OCI-LY1 (cell line): Measurements from ENCODE around the gene CDCA7L.

Experiments
- H2AFZ ChIP-seq: fragments of 200-600 bp; sonication (generic), shearing (Covaris generic); 2 replicates; pipeline ENCODE4 v1.6.0; 2014; ENCODE audit warnings: antibody characterized with exemption, mild to moderate bottlenecking, low read length
- H3F3A ChIP-seq: fragments of 200-600 bp; sonication (generic), shearing (Covaris generic); 2 replicates; pipeline ENCODE4 v1.6.0; 2014; ENCODE audit warnings: mild to moderate bottlenecking, antibody characterized with exemption, low read length, moderate library complexity; ENCODE audit not compliant: insufficient read depth
- H3K27ac ChIP-seq: fragments of 200-600 bp; sonication (generic); 2 replicates; pipeline ENCODE4 v1.5.1; 2014; ENCODE audit warnings: low read length, mixed run types, mild to moderate bottlenecking, low read depth; ENCODE audit not compliant: poor library complexity, severe bottlenecking
- H3K27me3 ChIP-seq: fragments of 200-600 bp; sonication (generic); 2 replicates; pipeline ENCODE4 v1.6.0; 2014; ENCODE audit warnings: antibody characterized with exemption, mild to moderate bottlenecking, low read length, moderate library complexity; ENCODE audit not compliant: insufficient read depth
- H3K36me3 ChIP-seq: fragments of 200-600 bp; sonication (generic); 2 replicates; pipeline ENCODE4 v1.6.1; 2014; ENCODE audit warnings: mild to moderate bottlenecking, antibody characterized with exemption, low read length, moderate library complexity, mixed read lengths; ENCODE audit not compliant: insufficient read depth
- H3K4me1 ChIP-seq: fragments of 200-600 bp; sonication (generic); 2 replicates; pipeline ENCODE4 v1.5.1; 2014; ENCODE audit warnings: mild to moderate bottlenecking, low read length, moderate library complexity; ENCODE audit not compliant: insufficient read depth, severe bottlenecking
- H3K4me2 ChIP-seq: fragments of 200-600 bp; sonication (generic), shearing (Covaris generic); 2 replicates; pipeline ENCODE4 v1.6.1; 2014; ENCODE audit warnings: low read length
- H3K4me3 ChIP-seq: fragments of 200-600 bp; sonication (generic); 2 replicates; pipeline ENCODE4 v1.5.1; 2014; ENCODE audit warnings: low read length, low read depth, mild to moderate bottlenecking, mixed read lengths; ENCODE audit not compliant: poor library complexity, severe bottlenecking
- H3K79me2 ChIP-seq: fragments of 200-600 bp; shearing (Covaris generic); 2 replicates; pipeline ENCODE4 v1.6.1; 2016; ENCODE audit warnings: mixed run types, low read length, mixed read lengths; ENCODE audit not compliant: insufficient read depth
- H3K9ac ChIP-seq: fragments of 200-600 bp; sonication (generic), shearing (Covaris generic); 2 replicates; pipeline ENCODE4 v1.6.1; 2014; ENCODE audit warnings: mild to moderate bottlenecking, low read length, mixed read lengths
- H3K9me2 ChIP-seq: fragments of 200-600 bp; sonication (generic), shearing (Covaris generic); 2 replicates; pipeline ENCODE4 v1.6.1; 2014; ENCODE audit warnings: low read depth, mild to moderate bottlenecking, low read length, mixed read lengths
- H3K9me3 ChIP-seq: fragments of 200-600 bp; shearing (Covaris generic); 2 replicates; pipeline ENCODE4 v1.6.1; 2014; ENCODE audit warnings: low read length, mixed read lengths
- H4K20me1 ChIP-seq: fragments of 200-600 bp; sonication (generic), shearing (Covaris generic); 2 replicates; pipeline ENCODE4 v1.6.0; 2016; ENCODE audit warnings: mild to moderate bottlenecking, low read length; ENCODE audit not compliant: insufficient read depth
- EZH2 ChIP-seq: fragments of 200-600 bp; sonication (generic), shearing (Covaris generic); IDR thresholded peaks from 2 replicates; pipeline ENCODE4 v1.8.0; 2017; ENCODE audit warnings: borderline replicate concordance, mixed run types, mild to moderate bottlenecking, antibody characterized with exemption, low read length, moderate library complexity, mixed read lengths
- TF ChIP-seq, protein P1 (sequence below): fragments of 200-600 bp; sonication (generic), shearing (Covaris generic); IDR thresholded peaks from 2 replicates; pipeline ENCODE4 v1.5.1; 2017; ENCODE audit warnings: mild to moderate bottlenecking, antibody characterized with exemption, low read length, moderate library complexity, mixed read lengths

The CDCA7L gene, protein sequence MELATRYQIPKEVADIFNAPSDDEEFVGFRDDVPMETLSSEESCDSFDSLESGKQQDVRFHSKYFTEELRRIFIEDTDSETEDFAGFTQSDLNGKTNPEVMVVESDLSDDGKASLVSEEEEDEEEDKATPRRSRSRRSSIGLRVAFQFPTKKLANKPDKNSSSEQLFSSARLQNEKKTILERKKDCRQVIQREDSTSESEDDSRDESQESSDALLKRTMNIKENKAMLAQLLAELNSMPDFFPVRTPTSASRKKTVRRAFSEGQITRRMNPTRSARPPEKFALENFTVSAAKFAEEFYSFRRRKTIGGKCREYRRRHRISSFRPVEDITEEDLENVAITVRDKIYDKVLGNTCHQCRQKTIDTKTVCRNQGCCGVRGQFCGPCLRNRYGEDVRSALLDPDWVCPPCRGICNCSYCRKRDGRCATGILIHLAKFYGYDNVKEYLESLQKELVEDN

DNA sequence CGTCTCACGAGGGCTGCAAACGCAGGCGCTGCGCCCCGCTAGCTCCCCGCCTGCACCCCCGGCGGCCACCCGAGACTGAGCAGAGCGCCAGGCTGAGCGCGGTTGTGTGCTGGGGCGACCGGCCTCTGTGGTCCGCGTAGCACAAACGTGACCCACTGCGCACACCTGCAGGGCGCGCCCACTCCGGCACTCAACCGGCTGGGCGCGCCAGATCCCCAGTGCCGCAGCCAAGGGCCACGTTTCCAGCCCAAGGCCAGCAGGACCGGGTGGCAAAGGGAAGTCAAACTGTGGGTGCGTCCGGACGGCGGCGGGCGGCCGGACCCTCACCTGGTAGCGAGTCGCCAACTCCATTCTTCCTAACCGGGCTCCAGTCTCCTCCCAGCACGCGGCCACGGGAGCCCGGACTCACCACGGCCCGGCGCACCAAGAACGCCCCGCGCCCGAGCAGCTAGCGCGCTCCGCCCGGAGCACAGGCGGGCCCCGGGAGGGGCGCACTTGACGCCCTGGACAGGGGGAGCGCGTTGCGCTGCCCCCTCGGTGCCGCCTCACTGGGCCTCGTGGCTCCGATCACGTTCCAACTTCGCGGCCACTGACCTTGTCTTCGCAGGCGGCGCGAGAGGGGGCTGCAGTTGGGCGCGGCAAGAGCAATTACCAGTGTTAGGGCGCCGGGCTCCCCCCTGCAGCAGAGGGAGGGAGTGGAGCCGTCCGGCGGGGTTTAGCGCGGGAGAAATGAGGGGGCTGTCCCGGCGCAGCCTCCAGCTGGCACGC lies at the start of gene CDCA7L:
CDCA7L (minus strand) TSS at position 446 of the 768 bp plus-strand sequence; CDS start at position 351, 95 bp downstream.
- H3K4me2 ChIP-seq, result peak within 1 kb of the TSS; percentile 72
- H3K79me2 ChIP-seq, result no peaks in the 10 kb centered on the region
- no peaks in the 10 kb centered on the region for H3K9me2 ChIP-seq
- H4K20me1 ChIP-seq, result no peaks in the 10 kb centered on the region
- 0 out of 2 replicates have a peak, but pooled peaks cover 3% of the 10 kb centered on the region for H3K36me3 ChIP-seq
- H3K27me3 ChIP-seq, result no peaks in the 10 kb centered on the region
- peak within 1 kb of the TSS; percentile 15; the same call in 1 of the 2 replicates for H2AFZ ChIP-seq
- TF ChIP-seq, protein P1, sequence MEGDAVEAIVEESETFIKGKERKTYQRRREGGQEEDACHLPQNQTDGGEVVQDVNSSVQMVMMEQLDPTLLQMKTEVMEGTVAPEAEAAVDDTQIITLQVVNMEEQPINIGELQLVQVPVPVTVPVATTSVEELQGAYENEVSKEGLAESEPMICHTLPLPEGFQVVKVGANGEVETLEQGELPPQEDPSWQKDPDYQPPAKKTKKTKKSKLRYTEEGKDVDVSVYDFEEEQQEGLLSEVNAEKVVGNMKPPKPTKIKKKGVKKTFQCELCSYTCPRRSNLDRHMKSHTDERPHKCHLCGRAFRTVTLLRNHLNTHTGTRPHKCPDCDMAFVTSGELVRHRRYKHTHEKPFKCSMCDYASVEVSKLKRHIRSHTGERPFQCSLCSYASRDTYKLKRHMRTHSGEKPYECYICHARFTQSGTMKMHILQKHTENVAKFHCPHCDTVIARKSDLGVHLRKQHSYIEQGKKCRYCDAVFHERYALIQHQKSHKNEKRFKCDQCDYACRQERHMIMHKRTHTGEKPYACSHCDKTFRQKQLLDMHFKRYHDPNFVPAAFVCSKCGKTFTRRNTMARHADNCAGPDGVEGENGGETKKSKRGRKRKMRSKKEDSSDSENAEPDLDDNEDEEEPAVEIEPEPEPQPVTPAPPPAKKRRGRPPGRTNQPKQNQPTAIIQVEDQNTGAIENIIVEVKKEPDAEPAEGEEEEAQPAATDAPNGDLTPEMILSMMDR, result peak; percentile 16; the same call in 1 of the 2 replicates
- no peak for TF ChIP-seq EZH2
- peaks cover 47% of the 10 kb centered on the region for H3K4me1 ChIP-seq
- no peaks in the 10 kb centered on the region for H3K9me3 ChIP-seq
- no peaks in the 10 kb centered on the region for H3F3A ChIP-seq
- H3K4me3 ChIP-seq, result peak within 1 kb of the TSS; percentile 65
- peak within 1 kb of the TSS; percentile 60 for H3K9ac ChIP-seq
- H3K27ac ChIP-seq, result peak within 1 kb of the TSS; percentile 56

DNA sequence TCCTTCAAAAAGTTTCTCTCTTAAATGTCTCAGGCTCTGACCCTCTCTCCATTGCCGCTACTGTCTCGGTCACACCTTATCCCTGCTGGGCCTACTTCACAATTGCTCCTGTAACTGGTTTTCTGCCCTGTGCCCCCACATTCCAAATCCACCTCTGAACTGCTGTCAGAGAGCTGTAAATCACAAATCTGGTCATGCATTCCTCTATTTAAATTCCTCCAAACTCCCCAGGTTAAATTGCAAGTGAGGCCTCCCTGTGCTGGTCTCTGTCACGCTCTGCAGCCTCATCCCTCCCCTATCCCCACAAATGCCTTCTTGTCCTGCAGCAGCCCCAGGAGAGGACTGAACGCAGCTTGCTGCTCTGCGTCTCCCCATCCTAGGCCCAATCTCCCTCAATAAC lies 40.4 kb upstream of the CDCA7L start:
- no peak for TF ChIP-seq EZH2
- TF ChIP-seq, protein P1, result no peak
- Histone ChIP-seq H3K36me3 (no peaks in the 10 kb centered on the region), H3K9ac (no peak overlapping the region), H3F3A (no peaks in the 10 kb centered on the region), H3K4me1 (no peaks in the 10 kb centered on the region), H3K4me3 (no peak overlapping the region), H3K4me2 (no peak overlapping the region), H3K27me3 (0 out of 2 replicates have a peak, but pooled peaks cover 4% of the 10 kb centered on the region), H3K79me2 (no peaks in the 10 kb centered on the region), H3K27ac (no peak overlapping the region), H3K9me3 (no peaks in the 10 kb centered on the region), H4K20me1 (no peaks in the 10 kb centered on the region), H2AFZ (no peak overlapping the region), H3K9me2 (no peaks in the 10 kb centered on the region)

DNA sequence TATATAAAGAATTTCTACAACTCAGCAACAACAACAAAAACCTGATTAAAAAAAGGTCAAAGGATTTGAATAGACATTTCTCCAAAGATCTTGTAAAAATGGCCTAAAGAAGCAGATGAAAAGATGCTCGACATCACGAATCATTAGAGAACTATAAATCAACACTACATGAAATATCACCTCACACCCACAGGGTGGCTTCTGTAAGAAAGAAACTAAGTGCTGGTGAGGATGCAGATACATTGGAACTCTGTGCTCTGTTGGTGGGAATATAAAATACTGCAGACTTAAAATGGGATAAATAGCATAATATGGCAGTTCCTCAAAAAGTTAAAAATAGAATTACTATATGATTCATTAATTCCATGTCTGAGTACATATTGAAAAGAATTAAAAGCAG lies 38.3 kb upstream of the CDCA7L start:
- Histone ChIP-seq H3K9me3 (no peaks in the 10 kb centered on the region), H3K27me3 (no peaks in the 10 kb centered on the region), H3K36me3 (no peaks in the 10 kb centered on the region), H3K9me2 (no peaks in the 10 kb centered on the region), H3K4me1 (no peaks in the 10 kb centered on the region), H3K4me3 (no peak overlapping the region), H3F3A (no peaks in the 10 kb centered on the region), H4K20me1 (no peaks in the 10 kb centered on the region), H3K27ac (no peak overlapping the region), H2AFZ (no peak overlapping the region), H3K9ac (no peak overlapping the region), H3K79me2 (no peaks in the 10 kb centered on the region), H3K4me2 (no peak overlapping the region)
- TF ChIP-seq, protein P1, result peak; percentile 12; the same call in 1 of the 2 replicates
- TF ChIP-seq EZH2, result no peak
